OCI-LY3 (cell line): ENCODE results near the gene EIF1AD.

Experiments
- H2AFZ ChIP-seq: fragments of 200-600, 300-600 bp; shearing (Covaris generic); 2 replicates; pipeline ENCODE4 v1.6.0; 2014; ENCODE audit warnings: antibody characterized with exemption, low read depth, low read length
- H3K27ac ChIP-seq: fragments of 200-600, 300-600 bp; sonication (generic); 2 replicates; pipeline ENCODE4 v1.5.1; 2014; ENCODE audit warnings: mild to moderate bottlenecking, low read length, moderate library complexity, mixed read lengths
- H3K27me3 ChIP-seq: fragments of 200-600, 300-600 bp; sonication (generic); 2 replicates; pipeline ENCODE4 v1.6.1; 2014; ENCODE audit warnings: low read depth, low read length, mixed read lengths
- H3K36me3 ChIP-seq: fragments of 200-600, 300-600 bp; sonication (generic); replicated peaks from 2 replicates; pipeline ENCODE3; 2014; ENCODE audit warnings: low read depth, low read length, mixed read lengths
- H3K4me1 ChIP-seq: fragments of 300-600, 200-600 bp; sonication (generic); 2 replicates; pipeline ENCODE4 v1.6.1; 2014; ENCODE audit warnings: low read length, mixed read lengths
- H3K4me2 ChIP-seq: fragments of 200-600, 300-600 bp; sonication (generic); 2 replicates; pipeline ENCODE4 v1.6.1; 2014; ENCODE audit warnings: low read length, mixed read lengths
- H3K4me3 ChIP-seq: fragments of 300-600, 200-600 bp; sonication (generic); 2 replicates; pipeline ENCODE4 v1.5.1; 2014; ENCODE audit warnings: antibody characterized with exemption, mild to moderate bottlenecking, low read length, moderate library complexity
- H3K79me2 ChIP-seq: fragments of 300-600, 200-600 bp; shearing (Covaris generic); 2 replicates; pipeline ENCODE4 v1.6.1; 2014; ENCODE audit warnings: mild to moderate bottlenecking, low read length, mixed read lengths
- H3K9ac ChIP-seq: fragments of 300-600, 200-600 bp; shearing (Covaris generic); 2 replicates; pipeline ENCODE4 v1.6.0; 2014; ENCODE audit warnings: mild to moderate bottlenecking, low read length, moderate library complexity
- H3K9me3 ChIP-seq: fragments of 200-600, 300-600 bp; shearing (Covaris generic); 2 replicates; pipeline ENCODE4 v1.6.1; 2014; ENCODE audit warnings: low read length, mixed read lengths; ENCODE audit not compliant: insufficient read depth
- H4K20me1 ChIP-seq: fragments of 200-600, 300-600 bp; sonication (generic); 2 replicates; pipeline ENCODE4 v1.6.1; 2016; ENCODE audit warnings: low read length, mixed read lengths; ENCODE audit not compliant: insufficient read depth
- EZH2phosphoT487 ChIP-seq: fragments of 200-600 bp; shearing (Covaris generic); IDR thresholded peaks from 2 replicates; pipeline ENCODE4 v1.6.1; 2018; ENCODE audit warnings: antibody characterized with exemption, mixed run types, low read depth
- TF ChIP-seq, protein P1 (sequence below): fragments of 200-600, 300-600 bp; sonication (generic); IDR thresholded peaks from 2 replicates; pipeline ENCODE4 v1.5.1; 2014; ENCODE audit warnings: antibody characterized with exemption, low read length, low read depth

The EIF1AD gene

DNA sequence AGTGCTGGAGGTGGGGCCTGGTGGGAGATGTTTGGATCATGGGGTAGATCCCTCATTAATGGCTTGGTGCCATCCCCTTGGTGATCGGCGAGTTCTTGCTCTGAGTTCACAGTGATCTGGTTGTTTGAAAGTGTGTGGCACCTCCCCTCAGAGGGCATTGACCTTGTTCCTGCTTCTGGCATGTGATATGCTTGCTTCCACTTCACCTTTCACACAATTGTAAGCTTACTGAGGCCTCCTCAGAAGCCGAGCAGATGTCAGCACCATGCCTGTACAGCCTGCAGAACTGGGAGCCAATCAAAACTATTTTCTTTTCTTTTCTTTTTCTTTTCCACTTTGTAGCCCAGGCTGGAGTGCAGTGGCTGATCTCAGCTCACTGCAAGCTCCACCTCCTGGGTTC lies 35.4 kb upstream of the EIF1AD start:
- no peak overlapping the region for H3K9ac ChIP-seq

DNA sequence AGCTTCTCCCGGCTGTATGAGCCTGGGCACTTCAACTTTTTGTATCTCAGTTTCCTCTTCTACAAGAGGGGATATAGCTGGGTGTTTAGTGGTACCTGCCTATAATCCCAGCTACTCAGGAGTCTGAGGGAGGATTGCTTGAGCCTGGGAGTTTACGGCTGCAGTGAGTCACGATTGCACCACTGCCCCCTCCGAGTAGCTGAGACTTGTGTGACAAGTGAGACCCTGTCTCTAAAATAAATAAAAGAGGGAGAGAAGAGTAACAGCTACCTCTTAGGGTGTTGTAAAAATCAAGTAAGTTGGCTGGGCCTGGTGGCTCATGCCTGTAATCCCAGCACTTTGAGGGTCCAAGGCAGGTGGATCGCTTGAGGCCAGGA lies 34.4 kb upstream of the EIF1AD start:
- Histone ChIP-seq H3K9ac (no peak overlapping the region), H4K20me1 (no peaks in the 10 kb centered on the region), H3K79me2 (no peaks in the 10 kb centered on the region), H3K27ac (no peak overlapping the region), H3K4me1 (peaks cover 4% of the 10 kb centered on the region), H3K4me2 (no peak overlapping the region), H2AFZ (no peak overlapping the region), H3K4me3 (no peak overlapping the region), H3K36me3 (no peaks in the 10 kb centered on the region), H3K9me3 (no peaks in the 10 kb centered on the region), H3K27me3 (no peaks in the 10 kb centered on the region; the same call in 1 of the 2 replicates)
- TF ChIP-seq EZH2phosphoT487: no peak

More for the DNA sequence above, 35.4 kb upstream of the EIF1AD start:
- no peaks in the 10 kb centered on the region for H3K79me2 ChIP-seq
- no peak for TF ChIP-seq EZH2phosphoT487
- TF ChIP-seq, protein P1, sequence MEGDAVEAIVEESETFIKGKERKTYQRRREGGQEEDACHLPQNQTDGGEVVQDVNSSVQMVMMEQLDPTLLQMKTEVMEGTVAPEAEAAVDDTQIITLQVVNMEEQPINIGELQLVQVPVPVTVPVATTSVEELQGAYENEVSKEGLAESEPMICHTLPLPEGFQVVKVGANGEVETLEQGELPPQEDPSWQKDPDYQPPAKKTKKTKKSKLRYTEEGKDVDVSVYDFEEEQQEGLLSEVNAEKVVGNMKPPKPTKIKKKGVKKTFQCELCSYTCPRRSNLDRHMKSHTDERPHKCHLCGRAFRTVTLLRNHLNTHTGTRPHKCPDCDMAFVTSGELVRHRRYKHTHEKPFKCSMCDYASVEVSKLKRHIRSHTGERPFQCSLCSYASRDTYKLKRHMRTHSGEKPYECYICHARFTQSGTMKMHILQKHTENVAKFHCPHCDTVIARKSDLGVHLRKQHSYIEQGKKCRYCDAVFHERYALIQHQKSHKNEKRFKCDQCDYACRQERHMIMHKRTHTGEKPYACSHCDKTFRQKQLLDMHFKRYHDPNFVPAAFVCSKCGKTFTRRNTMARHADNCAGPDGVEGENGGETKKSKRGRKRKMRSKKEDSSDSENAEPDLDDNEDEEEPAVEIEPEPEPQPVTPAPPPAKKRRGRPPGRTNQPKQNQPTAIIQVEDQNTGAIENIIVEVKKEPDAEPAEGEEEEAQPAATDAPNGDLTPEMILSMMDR: no peak
- no peak overlapping the region for H3K4me2 ChIP-seq
- H2AFZ ChIP-seq: no peak overlapping the region
- H3K27me3 ChIP-seq: no peaks in the 10 kb centered on the region; the same call in 1 of the 2 replicates
- H3K9me3 ChIP-seq: no peaks in the 10 kb centered on the region
- no peak overlapping the region for H3K4me3 ChIP-seq
- H3K36me3 ChIP-seq: no peaks in the 10 kb centered on the region
- H3K4me1 ChIP-seq: peaks cover 4% of the 10 kb centered on the region
- H4K20me1 ChIP-seq: no peaks in the 10 kb centered on the region
- H3K27ac ChIP-seq: no peak overlapping the region

DNA sequence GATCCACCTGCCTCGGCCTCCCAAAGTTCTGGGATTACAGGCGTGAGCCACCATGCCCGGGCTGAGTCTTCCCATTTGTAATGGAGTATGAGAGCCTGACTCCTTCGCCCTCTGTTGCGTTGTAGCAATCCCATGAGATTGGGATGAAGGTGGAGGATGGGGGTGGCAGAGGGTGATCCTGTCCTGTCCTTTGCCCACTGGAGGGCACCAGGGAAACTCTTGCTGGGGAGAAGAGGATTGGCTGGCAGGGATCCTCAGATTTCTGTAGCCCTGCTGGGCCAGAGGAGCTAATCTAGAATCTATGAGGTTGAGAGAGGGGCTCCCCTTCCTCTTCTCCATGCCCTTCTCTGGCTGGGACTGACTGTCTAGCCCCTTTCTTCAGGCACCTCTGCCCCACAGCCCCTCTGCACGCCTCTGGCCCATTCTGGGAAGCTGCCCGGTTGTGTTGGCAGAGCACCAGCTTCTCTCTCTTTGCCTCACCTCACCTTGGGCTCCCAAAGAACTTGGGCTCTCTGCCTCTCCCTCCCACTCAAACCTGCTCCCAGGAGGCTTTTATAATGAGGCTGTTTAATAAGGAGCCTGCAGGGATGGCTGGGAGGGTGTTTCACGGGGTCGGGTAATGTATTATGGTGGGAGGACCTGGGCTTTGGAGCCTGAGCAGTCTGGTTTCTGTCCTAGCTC lies 33.8 kb upstream of the EIF1AD start:
- Histone ChIP-seq H3K9me3 (no peaks in the 10 kb centered on the region), H3K36me3 (no peaks in the 10 kb centered on the region), H2AFZ (no peak overlapping the region), H3K4me3 (no peak overlapping the region), H3K79me2 (no peaks in the 10 kb centered on the region), H3K27me3 (no peaks in the 10 kb centered on the region; the same call in 1 of the 2 replicates), H3K9ac (no peak overlapping the region), H4K20me1 (no peaks in the 10 kb centered on the region), H3K27ac (no peak overlapping the region), H3K4me1 (peaks cover 4% of the 10 kb centered on the region), H3K4me2 (no peak overlapping the region)
- TF ChIP-seq, protein P1: no peak
- TF ChIP-seq EZH2phosphoT487: no peak

DNA sequence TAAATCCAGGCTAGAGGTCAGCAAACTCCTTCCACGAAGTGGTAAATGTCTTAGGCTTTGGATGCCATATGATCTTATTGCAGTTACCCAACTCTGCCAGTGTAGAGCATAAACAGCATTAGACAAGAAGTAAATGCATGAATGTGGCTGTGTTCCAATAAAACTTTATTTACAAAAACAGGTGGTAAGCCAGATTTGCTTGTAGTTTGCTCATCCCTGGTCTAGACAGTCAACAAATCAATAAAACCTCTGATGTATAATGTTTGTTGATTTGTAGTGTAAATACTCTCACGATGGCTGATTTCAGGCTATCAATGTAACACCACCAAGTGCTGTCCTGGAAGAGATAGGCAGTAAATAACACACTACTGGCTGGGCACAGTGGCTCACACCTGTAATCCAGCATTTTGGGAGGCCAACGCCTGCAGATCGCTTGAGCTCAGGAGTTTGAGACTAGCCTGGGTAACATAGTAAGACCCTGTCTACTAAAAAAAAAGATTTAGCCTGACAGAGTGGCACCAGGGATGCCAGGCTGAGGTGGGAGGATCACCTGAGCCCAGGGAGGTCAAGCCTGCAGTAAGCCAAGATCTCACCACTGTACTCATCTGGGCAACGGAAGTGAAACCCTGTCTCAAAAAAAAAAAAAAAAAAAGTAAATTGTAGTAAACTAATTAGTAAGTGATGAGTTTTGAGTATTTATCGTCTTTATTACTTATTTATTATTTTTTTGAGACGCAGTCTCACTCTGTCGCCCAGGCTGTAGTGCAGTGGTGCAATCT lies 31.2 kb upstream of the EIF1AD start:
- Histone ChIP-seq H3K4me3 (no peak overlapping the region), H3K9me3 (no peaks in the 10 kb centered on the region), H3K79me2 (no peaks in the 10 kb centered on the region), H2AFZ (no peak overlapping the region), H4K20me1 (no peaks in the 10 kb centered on the region), H3K27me3 (peaks cover 3% of the 10 kb centered on the region), H3K4me1 (peaks cover 4% of the 10 kb centered on the region), H3K4me2 (no peak overlapping the region), H3K27ac (no peak overlapping the region), H3K36me3 (no peaks in the 10 kb centered on the region), H3K9ac (no peak overlapping the region)
- TF ChIP-seq, protein P1: no peak
- no peak for TF ChIP-seq EZH2phosphoT487
